Measurements from ENCODE around the gene ABCF3. TPM values are rescaled to one million over a fixed set of nuclear protein-coding genes. Genes with fewer than 3 reads are reported as not detected.

The ABCF3 gene
- total RNA-seq, 1 donor from 2014 or later = 93.3 TPM

- peaks cover 14% of the 10 kb centered on the region for H3K27me3 ChIP-seq
- DNase-seq (ENCODE audit: low spot score in 2 of 2) = no peak
- H3K4me1 ChIP-seq = peaks cover 0 to 4% of the 10 kb centered on the region in 2 donors
- H3K36me3 ChIP-seq = no peaks in the 10 kb centered on the region
- no peak overlapping the region for H3K27ac ChIP-seq
- intact Hi-C loops (cut with DNase I) = no loop called here
- H3K9me3 ChIP-seq = no peaks in the 10 kb centered on the region
- no peak for TF ChIP-seq CTCF (IDR thresholded peaks at IDR 0.05)
- H3K4me3 ChIP-seq = no peak overlapping the region
Observed at GRCh38 chr3:184235381-184236032, 49.5 kb downstream of the ABCF3 start.

- DNase-seq (ENCODE audit: low spot score in 2 of 2) = no peak
- no peak for TF ChIP-seq CTCF (IDR thresholded peaks at IDR 0.05)
- H3K9me3 ChIP-seq = no peaks in the 10 kb centered on the region
- H3K4me1 ChIP-seq = no peaks in the 10 kb centered on the region
- intact Hi-C loops (cut with DNase I) = no loop called here
- H3K27ac ChIP-seq = no peak overlapping the region
- no peaks in the 10 kb centered on the region for H3K36me3 ChIP-seq
- peaks cover 9% of the 10 kb centered on the region for H3K27me3 ChIP-seq
- no peak overlapping the region for H3K4me3 ChIP-seq
Observed at GRCh38 chr3:184236033-184236410, 50.0 kb downstream of the ABCF3 start.

GRCh38 chr3:184236636-184237035 is 50.6 kb downstream of the ABCF3 start:
- Histone ChIP-seq H3K9me3 (no peaks in the 10 kb centered on the region), H3K4me1 (no peaks in the 10 kb centered on the region), H3K4me3 (no peak overlapping the region), H3K27me3 (peaks cover 2% of the 10 kb centered on the region), H3K36me3 (no peaks in the 10 kb centered on the region), H3K27ac (no peak overlapping the region)
- intact Hi-C loops (cut with DNase I) = no loop called here
- TF ChIP-seq CTCF (IDR thresholded peaks at IDR 0.05) = no peak
- DNase-seq (ENCODE audit: low spot score in 2 of 2) = no peak

GRCh38 chr3:184237211-184237610 is 51.2 kb downstream of the ABCF3 start:
- no peak for DNase-seq (ENCODE audit: low spot score in 2 of 2)
- H3K27ac ChIP-seq = no peak overlapping the region

GRCh38 chr3:184237807-184238206 is 51.8 kb downstream of the ABCF3 start:
- no peak overlapping the region for H3K4me3 ChIP-seq
- no peak for TF ChIP-seq CTCF (IDR thresholded peaks at IDR 0.05)
- H3K27me3 ChIP-seq = no peaks in the 10 kb centered on the region
- no peak for DNase-seq (ENCODE audit: low spot score in 2 of 2)
- H3K27ac ChIP-seq = no peak overlapping the region
- no peaks in the 10 kb centered on the region for H3K9me3 ChIP-seq
- peaks cover 4 to 8% of the 10 kb centered on the region in 2 donors for H3K36me3 ChIP-seq
- intact Hi-C loops (cut with DNase I) = no loop called here
- no peaks in the 10 kb centered on the region for H3K4me1 ChIP-seq

More at GRCh38 chr3:184237211-184237610, 51.2 kb downstream of the ABCF3 start:
- Histone ChIP-seq H3K36me3 (peaks cover 0 to 2% of the 10 kb centered on the region in 2 donors), H3K4me3 (no peak overlapping the region), H3K27me3 (no peaks in the 10 kb centered on the region), H3K9me3 (no peaks in the 10 kb centered on the region), H3K4me1 (no peaks in the 10 kb centered on the region)
- no peak for TF ChIP-seq CTCF (IDR thresholded peaks at IDR 0.05)
- intact Hi-C loops (cut with DNase I) = no loop called here
